Mucosa of descending colon (tissue), 3 donors: Measurements from ENCODE around the gene VIT. TPM values are rescaled to one million over a fixed set of nuclear protein-coding genes. Genes with fewer than 3 reads are reported as not detected.
A peak's percentile ranks its signal among the peaks of the same experiment; 100 is the strongest.

ENCODE experiments used
- ATAC-seq: fragments of 200-7000 bp; cut with Tn5 transposase; one replicate; pipeline ENCODE4 v1.9.1; 2020; ENCODE audit warnings: mild to moderate bottlenecking, moderate library complexity
- DNase-seq, 3 donors: peaks; one replicate each; pipeline ENCODE4 v3.0.0-alpha.2; 2020
- H3K36me3 ChIP-seq: fragments of 200-600 bp; one replicate; pipeline ENCODE4 v1.8.0; 2021; ENCODE audit warnings: low read depth, mild to moderate bottlenecking
- H3K4me1 ChIP-seq: fragments of 200-600 bp; one replicate; pipeline ENCODE4 v1.8.0; 2021; ENCODE audit warnings: low read depth, mild to moderate bottlenecking
- H3K4me3 ChIP-seq: fragments of 200-600 bp; one replicate; pipeline ENCODE4 v1.8.0; 2021; ENCODE audit warnings: mild to moderate bottlenecking
- H3K9me3 ChIP-seq: fragments of 200-600 bp; one replicate; pipeline ENCODE4 v1.8.0; 2021; ENCODE audit warnings: mild to moderate bottlenecking
- intact Hi-C, 2 donors: fragments of 100-400 bp; cut with DNase I in 1 of 2; cut with micrococcal nuclease in 1 of 2; formaldehyde crosslinking; loops; one replicate each; pipeline versions ENCODE4 v1.11.0 to v1.11.1; 2022; cut with DNase I, micrococcal nuclease
- total RNA-seq, 3 donors: library from RNA; stranded (reverse); fragmentation: NEBNext Ultra II Directional in 2 of 3; extraction: Animal tissue kit (Norgen Biotek cat#: 25700) in 2 of 3; gene quantifications; one replicate each; pipeline versions ENCODE4 v1.2.1 to v1.2.4, GENCODE V29; 2021 to 2023
- TF ChIP-seq, protein P1 (sequence below): fragments of 200-600 bp; IDR thresholded peaks from one replicate; pipeline ENCODE4 v1.8.0; 2022; ENCODE audit warnings: antibody characterized with exemption, mild to moderate bottlenecking
- donor health status: DM: no; HTN: no; CAD: no; lungs with moderate emphysema.
- donor health status: DM: no; HTN: no; CAD: no.
- donor health status: DM: no; HTN: yes; CAD: no.

The VIT gene
- total RNA-seq, 3 donors from 2014 or later: 1.3 to 3.5 TPM; not detected in 1

- DNase-seq (peak in 1 of 3 donors; percentile 53), ATAC-seq (peak; percentile 85)
- Histone ChIP-seq H3K9me3 (no peaks in the 10 kb centered on the region), H3K4me1 (no peaks in the 10 kb centered on the region), H3K36me3 (no peaks in the 10 kb centered on the region), H3K4me3 (no peak overlapping the region)
- intact Hi-C loops: loop anchor here (5.0 to 10.0 kb wide), 3 partner anchors 139 to 312 kb away; partner anchors contain the start of gene CRIM1 (in 1 of the 2)
- TF ChIP-seq, protein P1, sequence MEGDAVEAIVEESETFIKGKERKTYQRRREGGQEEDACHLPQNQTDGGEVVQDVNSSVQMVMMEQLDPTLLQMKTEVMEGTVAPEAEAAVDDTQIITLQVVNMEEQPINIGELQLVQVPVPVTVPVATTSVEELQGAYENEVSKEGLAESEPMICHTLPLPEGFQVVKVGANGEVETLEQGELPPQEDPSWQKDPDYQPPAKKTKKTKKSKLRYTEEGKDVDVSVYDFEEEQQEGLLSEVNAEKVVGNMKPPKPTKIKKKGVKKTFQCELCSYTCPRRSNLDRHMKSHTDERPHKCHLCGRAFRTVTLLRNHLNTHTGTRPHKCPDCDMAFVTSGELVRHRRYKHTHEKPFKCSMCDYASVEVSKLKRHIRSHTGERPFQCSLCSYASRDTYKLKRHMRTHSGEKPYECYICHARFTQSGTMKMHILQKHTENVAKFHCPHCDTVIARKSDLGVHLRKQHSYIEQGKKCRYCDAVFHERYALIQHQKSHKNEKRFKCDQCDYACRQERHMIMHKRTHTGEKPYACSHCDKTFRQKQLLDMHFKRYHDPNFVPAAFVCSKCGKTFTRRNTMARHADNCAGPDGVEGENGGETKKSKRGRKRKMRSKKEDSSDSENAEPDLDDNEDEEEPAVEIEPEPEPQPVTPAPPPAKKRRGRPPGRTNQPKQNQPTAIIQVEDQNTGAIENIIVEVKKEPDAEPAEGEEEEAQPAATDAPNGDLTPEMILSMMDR: peak; percentile 54
Observed at GRCh38 chr2:36663851-36664695, 32.4 kb upstream of the VIT start.

DNA sequence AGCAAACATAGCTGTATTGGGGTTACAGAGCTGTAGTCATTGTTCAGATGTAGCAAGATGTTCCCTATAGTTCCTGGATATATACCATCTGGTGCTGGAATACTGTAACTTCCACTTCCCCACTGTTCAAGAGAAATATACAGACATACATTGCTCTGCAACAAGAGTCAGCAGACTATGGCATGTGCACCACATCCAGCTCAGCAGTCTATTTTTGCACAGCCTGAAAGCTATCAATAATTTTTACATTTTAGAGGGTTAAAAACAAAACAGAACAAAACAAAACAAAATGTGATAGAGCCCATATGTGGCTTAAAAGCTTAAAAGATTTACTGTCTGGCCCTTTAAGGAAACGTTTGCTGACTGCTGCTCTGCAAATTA is 31.8 kb upstream of the VIT start:
- TF ChIP-seq, protein P1: no peak
- Histone ChIP-seq H3K36me3 (no peaks in the 10 kb centered on the region), H3K4me1 (no peaks in the 10 kb centered on the region), H3K4me3 (no peak overlapping the region), H3K9me3 (no peaks in the 10 kb centered on the region)
- intact Hi-C loops: loop anchor here (5.0 to 10.0 kb wide), 3 partner anchors 140 to 312 kb away; partner anchors contain the start of gene CRIM1 (in 1 of the 2)
- DNase-seq (no peak), ATAC-seq (no peak)

- Histone ChIP-seq H3K4me1 (no peaks in the 10 kb centered on the region), H3K4me3 (no peak overlapping the region), H3K9me3 (no peaks in the 10 kb centered on the region), H3K36me3 (no peaks in the 10 kb centered on the region)
- intact Hi-C loops: loop anchor here in 1 of 2 donors (10.0 kb wide), 2 partner anchors 143 to 313 kb away; partner anchors contain the start of gene CRIM1
- TF ChIP-seq, protein P1: no peak
- ATAC-seq: no peak
- no peak for DNase-seq
Observed at GRCh38 chr2:36667931-36668330, 28.6 kb upstream of the VIT start.

DNA sequence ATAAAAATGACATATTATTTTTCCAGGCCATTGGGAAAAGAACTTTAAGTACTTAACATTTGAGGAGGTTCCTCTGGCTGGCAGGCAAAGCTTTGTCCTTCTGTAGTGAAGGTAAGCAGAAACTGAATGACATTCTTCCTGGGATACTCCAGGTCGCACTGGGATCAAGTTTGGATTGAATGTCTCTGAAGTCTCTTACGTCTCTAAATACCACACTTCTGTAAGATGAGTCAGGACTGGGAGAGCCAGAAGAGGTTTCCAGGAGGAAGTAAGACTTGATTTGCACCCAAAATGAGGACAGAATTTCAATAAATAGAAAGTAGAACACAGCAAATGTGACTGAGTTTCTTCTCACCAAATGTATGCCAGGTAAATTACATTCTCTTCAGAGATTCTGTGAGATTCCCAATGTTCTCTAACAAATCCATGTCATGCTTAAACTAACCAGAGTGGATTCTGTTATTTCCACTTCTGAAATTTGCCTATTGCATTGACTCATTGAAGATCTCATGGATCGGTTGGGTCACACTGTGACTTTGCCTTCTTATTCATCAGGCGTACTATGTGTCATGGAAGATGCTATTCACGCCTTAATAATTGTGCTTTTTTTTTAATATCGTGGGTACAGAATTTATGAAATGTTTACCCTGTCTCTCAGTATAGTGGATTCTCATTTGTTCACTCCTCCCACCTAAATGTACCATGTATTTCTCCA is 25.5 kb upstream of the VIT start:
- no peak for DNase-seq
- Histone ChIP-seq H3K4me3 (no peak overlapping the region), H3K36me3 (no peaks in the 10 kb centered on the region), H3K4me1 (no peaks in the 10 kb centered on the region), H3K9me3 (no peaks in the 10 kb centered on the region)
- no peak for ATAC-seq
- TF ChIP-seq, protein P1: no peak
- intact Hi-C loops: no loop called here

- TF ChIP-seq, protein P1: no peak
Observed at GRCh38 chr2:36671731-36672130, 24.8 kb upstream of the VIT start.

More at GRCh38 chr2:36671731-36672130, 24.8 kb upstream of the VIT start:
- Histone ChIP-seq H3K9me3 (no peaks in the 10 kb centered on the region), H3K4me1 (no peaks in the 10 kb centered on the region), H3K4me3 (no peak overlapping the region), H3K36me3 (no peaks in the 10 kb centered on the region)
- DNase-seq (no peak), ATAC-seq (no peak)
- intact Hi-C loops: no loop called here
